HG02938 (cell line): Measurements from ENCODE around the gene KCNS3.

Source experiments
- ATAC-seq: cut with Tn5 transposase; IDR thresholded peaks from one replicate; pipeline ENCODE4 v1.9.1; 2021; ENCODE audit warnings: mild to moderate bottlenecking, moderate library complexity; ENCODE audit not compliant: unreplicated experiment

KCNS3 gene

GRCh38 chr2:17878281-17879136 is at the start of gene KCNS3:
Gene KCNS3, plus strand, starts transcription at chr2:17878667. Its CDS starts 52,342 bp downstream, at chr2:17931009.
- peak; percentile 55 for ATAC-seq

GRCh38 chr2:17830053-17831034 is 48.1 kb upstream of the KCNS3 start:
- ATAC-seq = peak; percentile 82

- ATAC-seq = no peak
Measured at GRCh38 chr2:17835516-17835915, 43.0 kb upstream of the KCNS3 start.

GRCh38 chr2:17839959-17840358 is 38.5 kb upstream of the KCNS3 start:
- ATAC-seq = no peak

GRCh38 chr2:17843457-17843856 is 35.0 kb upstream of the KCNS3 start:
- no peak for ATAC-seq

GRCh38 chr2:17845806-17846205 is 32.7 kb upstream of the KCNS3 start:
- ATAC-seq = no peak

GRCh38 chr2:17846676-17847075 is 31.8 kb upstream of the KCNS3 start:
- ATAC-seq = no peak

GRCh38 chr2:17847236-17847635 is 31.2 kb upstream of the KCNS3 start:
- no peak for ATAC-seq

GRCh38 chr2:17849275-17849674 is 29.2 kb upstream of the KCNS3 start:
- ATAC-seq = no peak

- ATAC-seq = no peak
Measured at GRCh38 chr2:17850151-17850550, 28.3 kb upstream of the KCNS3 start.

- peak; percentile 81 for ATAC-seq
Measured at GRCh38 chr2:17851731-17852585, 26.5 kb upstream of the KCNS3 start.

GRCh38 chr2:17853799-17854198 is 24.7 kb upstream of the KCNS3 start:
- ATAC-seq = no peak

- no peak for ATAC-seq
Measured at GRCh38 chr2:17857021-17857420, 21.4 kb upstream of the KCNS3 start.

- ATAC-seq = no peak
Measured at GRCh38 chr2:17858064-17858463, 20.4 kb upstream of the KCNS3 start.

- no peak for ATAC-seq
Measured at GRCh38 chr2:17863539-17863938, 14.9 kb upstream of the KCNS3 start.

- no peak for ATAC-seq
Measured at GRCh38 chr2:17864676-17865075, 13.8 kb upstream of the KCNS3 start.

- no peak for ATAC-seq
Measured at GRCh38 chr2:17867133-17867532, 11.3 kb upstream of the KCNS3 start.

- no peak for ATAC-seq
Measured at GRCh38 chr2:17869128-17869527, 9.3 kb upstream of the KCNS3 start.

- ATAC-seq = no peak
Measured at GRCh38 chr2:17871639-17872038, 6.8 kb upstream of the KCNS3 start.

- no peak for ATAC-seq
Measured at GRCh38 chr2:17873021-17873420, 5.4 kb upstream of the KCNS3 start.

GRCh38 chr2:17876590-17876989 is 1.9 kb upstream of the KCNS3 start:
- no peak for ATAC-seq
